Stimulated activated CD4-positive, alpha-beta T cell treated with anti-CD3 and anti-CD28 coated beads, Interleukin-15, amount 100 ng/mL, for 1 hour (primary cell): ENCODE data around the gene KCMF1.

Experiments
- DNase-seq, 2 donors: peaks; one replicate each; pipeline ENCODE4 v3.0.0-alpha.2; 2020; ENCODE audit warnings: low read depth in 1 of 2, low spot score in 1 of 2

The KCMF1 gene

DNA sequence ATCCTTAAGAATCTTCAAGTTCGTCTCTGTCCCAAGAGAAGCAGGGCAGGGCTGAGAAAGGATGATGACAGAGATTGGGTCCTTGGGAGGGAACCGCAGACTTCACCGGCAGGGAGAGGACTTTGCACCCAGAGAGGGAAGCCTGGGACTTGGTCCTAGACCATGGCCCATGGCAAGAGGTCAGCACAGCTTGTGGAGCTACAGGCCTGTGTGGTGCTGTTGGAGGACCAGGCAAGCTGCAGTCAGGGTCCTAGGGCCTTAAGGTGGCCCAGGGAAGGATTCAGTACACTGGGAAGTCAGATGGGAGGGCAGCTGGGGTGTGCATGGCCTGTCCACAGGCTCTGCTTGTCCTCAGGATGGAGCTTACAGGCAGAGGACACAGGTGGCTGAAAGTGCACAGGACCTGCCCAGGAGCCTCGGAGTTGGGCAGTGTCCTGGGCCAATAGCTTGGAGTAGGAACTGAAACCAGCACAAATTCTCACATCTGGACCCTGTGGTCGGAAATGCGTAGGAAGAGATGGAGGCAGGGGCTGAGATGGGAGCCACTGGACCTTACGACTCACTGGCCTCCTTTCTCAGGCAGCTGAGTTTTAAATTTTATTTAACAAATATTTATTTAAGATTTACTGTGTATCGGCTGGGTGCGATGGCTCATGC lies 105.8 kb downstream of the KCMF1 start:
- DNase-seq, result no peak

DNA sequence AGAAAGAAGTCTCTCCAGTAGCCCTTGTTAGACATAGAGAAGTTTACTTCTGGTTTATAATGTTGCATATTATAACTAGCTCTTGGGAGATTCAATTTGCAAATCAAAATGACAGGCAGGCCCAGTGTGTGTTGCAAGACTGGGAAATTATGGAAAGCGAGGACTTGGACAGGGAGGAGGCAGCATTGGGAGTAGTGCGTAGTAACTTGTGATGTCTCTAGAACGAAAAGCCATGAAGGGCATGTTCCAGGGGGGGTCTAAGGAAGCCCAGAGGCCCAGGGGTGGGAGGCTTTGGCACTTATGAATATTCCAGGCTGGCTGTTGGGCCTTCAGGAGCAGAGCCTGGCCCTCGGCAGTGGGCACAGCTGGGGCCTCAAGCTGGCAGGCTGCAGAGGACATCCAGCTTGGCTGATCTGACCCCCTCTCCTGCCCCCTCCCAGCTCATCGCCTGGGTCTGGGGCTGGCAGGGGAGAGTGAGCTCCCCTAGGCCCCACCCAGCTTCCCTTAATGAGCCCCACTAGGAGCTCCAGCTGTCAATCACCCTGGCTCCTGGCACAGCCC lies 107.0 kb downstream of the KCMF1 start:
- DNase-seq, result no peak

DNA sequence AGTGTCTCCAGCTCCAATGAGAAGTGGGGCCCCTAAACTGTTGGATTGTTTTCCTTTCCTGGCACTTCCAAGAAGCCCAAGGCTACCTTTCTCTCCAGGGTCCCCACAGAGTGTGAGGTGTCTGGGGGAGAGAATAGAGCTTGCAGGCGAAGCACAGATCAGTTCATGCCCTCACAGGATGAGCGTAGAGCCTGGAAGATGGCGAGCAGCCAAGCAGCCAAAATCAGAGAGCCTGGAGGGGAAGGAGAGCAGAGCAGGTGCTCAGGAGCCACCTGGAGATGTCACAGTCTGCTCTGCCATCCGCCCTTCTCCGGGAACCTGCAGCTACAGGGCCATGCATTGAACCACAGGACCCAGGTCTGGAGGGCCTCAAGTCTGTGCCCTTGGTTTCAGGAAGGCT lies 107.6 kb downstream of the KCMF1 start:
- DNase-seq, result no peak

DNA sequence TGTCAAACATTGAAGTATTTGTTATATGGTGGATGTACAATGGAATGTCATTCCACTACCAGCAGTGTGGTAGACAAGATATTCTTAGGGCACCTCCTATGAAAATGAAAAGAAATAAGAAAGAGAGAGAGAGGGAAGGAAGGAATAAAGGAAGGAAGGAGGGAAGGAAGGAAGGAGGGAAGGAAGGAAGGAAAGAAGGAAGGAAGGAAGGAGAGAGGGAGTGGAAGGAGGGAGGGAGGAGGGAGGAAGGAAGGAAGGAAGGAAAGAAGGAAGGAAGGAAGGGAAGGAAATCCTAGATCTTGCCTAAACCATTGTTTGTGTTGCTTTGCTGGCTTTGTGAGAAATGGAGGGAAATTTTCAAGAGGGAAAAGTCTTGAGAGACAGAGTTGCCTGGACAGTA lies 112.1 kb downstream of the KCMF1 start:
- DNase-seq, result no peak

DNA sequence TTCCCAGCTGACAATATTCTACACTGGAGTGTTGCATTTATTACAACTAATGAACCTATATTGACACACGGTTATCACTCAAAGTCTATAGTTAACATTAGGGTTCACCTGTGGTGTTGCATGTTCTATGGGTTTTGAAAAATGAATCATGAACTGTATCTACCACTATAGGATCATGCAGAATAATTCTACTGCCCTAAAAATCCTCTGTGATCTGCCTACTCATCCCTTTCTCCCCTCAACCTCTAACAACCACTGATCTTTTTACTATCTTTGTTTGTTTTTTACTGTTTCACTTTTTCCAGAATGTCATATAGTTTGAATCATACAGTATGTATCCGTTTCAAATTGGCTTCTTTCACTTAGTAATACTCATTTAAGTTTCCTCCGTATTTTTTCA lies 114.6 kb downstream of the KCMF1 start:
- no peak for DNase-seq

DNA sequence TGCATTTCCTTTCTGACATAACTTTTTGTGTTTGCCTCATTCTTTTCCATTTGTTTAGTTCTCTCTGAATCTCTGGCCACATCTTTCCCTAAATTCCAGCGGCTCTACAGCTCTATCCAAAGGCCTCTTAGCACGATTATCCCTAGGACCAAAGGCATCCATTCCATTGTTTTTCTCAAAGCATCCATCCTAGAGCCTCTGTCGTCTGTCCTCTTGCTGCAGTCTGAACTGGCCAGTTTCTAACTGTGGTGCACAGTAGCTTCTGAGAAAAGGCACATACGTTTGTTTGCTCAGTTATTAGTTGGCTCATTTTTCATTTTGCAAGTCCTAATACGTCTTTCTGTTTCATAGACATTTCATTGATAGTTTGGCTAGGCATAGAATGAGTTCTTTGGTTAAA lies 116.6 kb downstream of the KCMF1 start:
- DNase-seq, result no peak

DNA sequence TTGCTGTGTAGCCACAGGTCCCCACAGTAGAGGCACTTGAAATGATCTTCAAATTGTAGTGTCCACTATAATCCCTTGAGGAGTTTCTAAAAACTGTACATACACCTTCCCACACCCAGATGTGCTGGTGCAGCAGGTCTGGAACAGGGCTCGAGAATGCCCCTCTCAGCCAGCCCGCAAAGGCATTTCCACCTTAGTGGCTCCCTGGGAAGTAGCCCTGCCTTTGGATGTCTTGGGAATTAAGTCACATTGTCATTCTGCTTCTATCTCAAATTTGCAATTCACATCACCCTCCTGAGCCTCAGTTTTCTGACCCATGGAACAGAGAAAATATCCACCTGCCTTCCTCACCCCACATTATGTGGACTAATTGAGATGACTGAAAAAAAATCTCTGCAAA lies 118.0 kb downstream of the KCMF1 start:
- DNase-seq, result no peak

DNA sequence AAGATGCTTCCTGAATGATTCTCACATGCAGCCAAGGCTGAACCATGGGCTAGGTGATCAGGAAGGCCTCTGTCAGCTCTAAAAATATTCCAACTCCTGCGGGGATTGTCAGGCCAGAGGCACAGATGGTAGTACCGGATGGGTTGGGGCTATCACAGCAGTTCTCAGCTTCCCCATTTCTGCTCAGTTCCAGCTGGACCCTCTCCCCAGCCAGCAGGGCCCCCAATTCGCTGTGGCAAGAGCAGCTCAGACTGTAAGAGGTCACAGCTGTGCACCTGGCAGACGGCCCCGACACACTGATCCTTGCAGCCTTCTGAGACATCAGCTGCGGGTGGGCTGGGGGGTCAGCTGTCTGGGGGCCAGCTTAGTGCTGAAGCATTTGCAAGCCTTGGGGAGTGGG lies 118.6 kb downstream of the KCMF1 start:
- no peak for DNase-seq

DNA sequence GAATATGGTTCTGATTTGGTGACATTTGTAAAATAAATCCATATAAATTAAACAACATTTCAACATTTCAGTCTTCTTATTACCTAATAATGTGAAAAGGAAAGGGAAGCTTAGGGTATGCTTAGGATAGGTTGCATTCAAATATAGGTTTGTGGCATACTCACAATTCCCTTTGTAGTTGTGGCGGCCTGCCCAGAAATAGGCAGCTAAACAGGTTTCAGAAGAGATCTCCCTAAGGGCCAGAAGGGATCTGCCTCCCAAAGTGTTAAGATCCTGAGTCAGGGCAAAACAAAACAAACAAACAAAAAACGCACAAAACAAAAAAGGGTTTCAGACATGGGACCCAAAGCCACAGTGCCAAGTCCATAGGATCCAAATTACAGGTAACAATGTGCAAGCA lies 120.9 kb downstream of the KCMF1 start:
- no peak for DNase-seq

DNA sequence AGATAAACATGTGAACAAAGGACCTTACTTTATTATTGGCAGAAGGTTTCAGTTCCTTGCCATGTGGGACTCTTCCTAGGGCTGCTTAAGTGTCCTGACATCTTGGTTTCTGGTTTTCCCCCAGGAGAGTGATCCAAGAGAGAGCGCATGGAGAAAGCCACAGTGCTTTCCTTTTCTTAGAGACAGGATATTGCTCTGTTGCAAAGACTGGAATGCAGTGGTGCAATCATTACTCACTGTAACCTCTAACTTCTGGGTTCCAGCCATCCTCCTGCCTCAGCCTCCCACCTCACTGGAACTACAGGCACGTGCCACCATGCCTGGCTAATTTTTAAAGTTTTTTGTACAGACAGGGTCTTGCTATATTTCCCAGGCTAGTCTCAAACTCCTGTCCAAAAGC lies 124.1 kb downstream of the KCMF1 start:
- DNase-seq, result no peak

DNA sequence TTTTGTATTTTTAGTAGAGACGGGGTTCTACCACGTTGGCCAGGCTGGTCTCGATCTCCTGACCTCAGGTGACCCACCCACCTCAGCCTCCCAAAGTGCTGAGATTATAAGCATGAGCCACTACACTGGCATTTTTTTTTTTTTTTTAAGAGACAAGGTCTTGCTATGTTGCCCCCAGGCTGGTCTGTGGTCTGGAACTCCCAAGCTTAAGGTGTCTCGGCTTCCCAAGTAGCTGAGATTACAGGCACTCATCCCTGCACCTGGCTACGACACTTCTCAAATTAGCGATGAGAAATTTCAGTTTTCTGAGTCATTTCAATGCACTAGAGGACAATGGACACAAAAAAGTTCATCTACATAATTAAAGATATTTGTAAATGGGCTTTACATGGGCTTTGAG lies 125.7 kb downstream of the KCMF1 start:
- no peak for DNase-seq

DNA sequence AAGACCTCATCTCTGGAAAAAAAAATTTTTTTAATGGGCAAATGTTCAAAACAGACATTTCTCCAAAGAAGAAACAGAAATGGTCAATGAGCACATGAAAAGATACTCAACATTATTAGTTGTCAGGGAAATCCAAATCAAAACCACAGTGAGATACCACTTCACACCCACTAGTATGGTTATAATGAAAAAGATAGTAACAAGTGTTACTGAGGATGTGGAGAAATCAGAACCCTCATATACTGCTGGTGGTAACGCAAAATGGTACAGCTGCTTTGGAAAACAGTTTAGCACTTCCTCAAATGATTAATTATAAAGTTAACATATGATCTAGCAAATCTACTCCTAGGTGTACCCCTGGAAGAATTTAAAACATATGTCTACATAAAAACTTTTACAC lies 133.3 kb downstream of the KCMF1 start:
- DNase-seq, result no peak

DNA sequence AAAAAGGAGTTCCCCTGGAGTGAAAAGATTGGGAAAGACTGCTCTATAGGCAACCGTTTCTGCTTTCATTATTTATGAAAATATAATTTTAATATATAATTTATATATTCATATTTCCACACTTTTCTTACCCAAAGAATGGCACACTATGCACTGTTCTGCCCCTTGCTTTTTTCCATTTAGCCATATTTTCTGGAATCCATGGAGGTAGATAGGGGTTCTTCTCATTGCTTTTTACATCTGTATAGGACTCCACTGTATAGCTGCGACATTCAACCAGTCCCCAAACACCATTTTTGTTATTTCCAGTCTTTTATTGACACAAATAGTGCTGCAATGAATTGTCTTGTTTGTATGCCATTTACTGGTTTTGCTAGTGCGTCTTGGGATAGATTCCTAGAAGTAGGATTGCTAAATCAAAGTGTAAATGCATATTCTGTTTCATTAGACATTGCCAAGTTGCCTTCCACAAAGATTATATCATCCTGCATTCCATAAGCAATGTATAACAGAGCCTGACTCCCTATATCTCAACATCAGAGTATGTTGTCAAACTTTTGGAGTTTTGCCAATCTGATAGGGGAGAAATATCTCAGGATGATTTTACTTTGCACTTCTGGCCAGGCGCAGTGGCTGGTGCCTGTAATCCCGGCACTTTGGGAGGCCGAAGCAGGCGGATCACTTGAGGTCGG lies 135.7 kb downstream of the KCMF1 start:
- no peak for DNase-seq
